HepG2 (cell line): ENCODE data around the gene YEATS4. TPM values are rescaled to one million over a fixed set of nuclear protein-coding genes. Genes with fewer than 3 reads are reported as not detected.

Experiments used
- BCL6 ChIP-seq: IDR thresholded peaks from 2 replicates; pipeline ENCODE4 v1.6.1; 2016; ENCODE audit warnings: missing genetic modification reagents, missing compliant biosample characterization
- CEBPG ChIP-seq: IDR thresholded peaks from 2 replicates; pipeline ENCODE4 v1.6.1; 2016
- DNMT1 ChIP-seq: sonication (generic); formaldehyde crosslinking; IDR thresholded peaks from 2 replicates; pipeline ENCODE4 v1.5.1; 2020; ENCODE audit warnings: mild to moderate bottlenecking, missing genetic modification reagents
- EEA1 ChIP-seq: sonication (generic); formaldehyde crosslinking; IDR thresholded peaks from 2 replicates; pipeline ENCODE4 v1.5.1; 2020; ENCODE audit warnings: mild to moderate bottlenecking, missing genetic modification reagents, borderline replicate concordance
- FOSL2 ChIP-seq: sonication (generic); formaldehyde crosslinking; IDR thresholded peaks from 2 replicates; pipeline ENCODE4 v1.4.0; 2020; ENCODE audit warnings: missing genetic modification reagents
- FOXJ3 ChIP-seq: sonication (generic); formaldehyde crosslinking; IDR thresholded peaks from 2 replicates; pipeline ENCODE4 v1.4.0; 2020; ENCODE audit warnings: missing genetic modification reagents, mild to moderate bottlenecking, borderline replicate concordance
- HNRNPL ChIP-seq: fragments of 200-400 bp; formaldehyde crosslinking; IDR thresholded peaks from 2 replicates; pipeline ENCODE4 v1.6.1; 2017; ENCODE audit warnings: mild to moderate bottlenecking, low read depth, low read length
- KIAA2018 ChIP-seq: sonication (generic); formaldehyde crosslinking; IDR thresholded peaks from 2 replicates; pipeline ENCODE4 v1.5.0; 2020; ENCODE audit warnings: mild to moderate bottlenecking, missing genetic modification reagents, borderline replicate concordance
- MEF2D ChIP-seq: sonication (generic); formaldehyde crosslinking; IDR thresholded peaks from 2 replicates; pipeline ENCODE4 v1.5.1; 2020; ENCODE audit warnings: mild to moderate bottlenecking, missing genetic modification reagents
- MXD4 ChIP-seq: IDR thresholded peaks from 2 replicates; pipeline ENCODE4 v1.6.1; 2016; ENCODE audit warnings: mild to moderate bottlenecking, missing biosample characterization, missing genetic modification reagents
- NCOR1 ChIP-seq: fragments of 200-600 bp; sonication (generic); IDR thresholded peaks from 2 replicates; pipeline ENCODE4 v1.7.0; 2017; ENCODE audit warnings: antibody characterized with exemption, low read length, borderline replicate concordance
- RXRA ChIP-seq: sonication (generic); formaldehyde crosslinking; IDR thresholded peaks from 2 replicates; pipeline ENCODE4 v1.5.1; 2020; ENCODE audit warnings: missing genetic modification reagents
- SOX13 ChIP-seq, 3 experiments: fragments of 450-650 bp in 1 of 3; sonication (generic) in 1 of 3; formaldehyde crosslinking in 1 of 3; IDR thresholded peaks in 2 of 3; conservative IDR thresholded peaks in 1 of 3; 2 replicates each; pipeline versions ENCODE4 v1.5.0 to v1.6.1; 2016 to 2020; ENCODE audit warnings: antibody characterized with exemption in 1 of 3, mild to moderate bottlenecking in 1 of 3, missing compliant biosample characterization in 1 of 3, missing genetic modification reagents in 1 of 3, moderate library complexity in 1 of 3
- STAG1 ChIP-seq: sonication (generic); formaldehyde crosslinking; IDR thresholded peaks from 2 replicates; pipeline ENCODE4 v1.4.0; 2020; ENCODE audit warnings: missing genetic modification reagents
- TCF7L2 ChIP-seq: IDR thresholded peaks from 2 replicates; pipeline ENCODE4 v1.6.1; 2011; ENCODE audit warnings: mild to moderate bottlenecking, low read depth, low read length, moderate library complexity
- TP53 ChIP-seq: sonication (generic); formaldehyde crosslinking; conservative IDR thresholded peaks from 2 replicates; pipeline ENCODE4 v1.4.0; 2020; ENCODE audit warnings: missing genetic modification reagents
- YEATS4 ChIP-seq: sonication (generic); formaldehyde crosslinking; IDR thresholded peaks from 2 replicates; pipeline ENCODE4 v1.4.0; 2020; ENCODE audit warnings: missing genetic modification reagents, borderline replicate concordance
- ZNF530 ChIP-seq: sonication (generic); formaldehyde crosslinking; IDR thresholded peaks from 2 replicates; pipeline ENCODE4 v1.5.0; 2020; ENCODE audit warnings: low read depth, mild to moderate bottlenecking, missing genetic modification reagents
- polyA plus RNA-seq, 8 experiments: library from polyadenylated mRNA; depleted of rRNA in 3 of 8; stranded (reverse) in 7 of 8; unstranded in 1 of 8; fragments of >200 nt; fragmentation: Illumina TruSeq in 4 of 8; extraction: Trizol in 4 of 8; gene quantifications; 2 replicates each; pipeline versions ENCODE4 v1.2.1 to v1.2.3, GENCODE V29; 2011 to 2016; ENCODE audit warnings: low read depth in 4 of 8, missing spikeins in 1 of 8, mixed read lengths in 1 of 8; ENCODE audit not compliant: insufficient read depth in 1 of 8
- total RNA-seq, 5 experiments: library from RNA; depleted of rRNA; stranded (reverse); fragments of >200 nt; fragmentation: Illumina TruSeq; extraction: Trizol; gene quantifications; 2 replicates each; pipeline ENCODE4 v1.2.3, GENCODE V29; 2016; ENCODE audit warnings: low read depth in 1 of 5
- TF ChIP-seq, protein P1 (sequence below): sonication (generic); formaldehyde crosslinking; IDR thresholded peaks from 2 replicates; pipeline ENCODE4 v1.9.0; 2021; ENCODE audit warnings: missing genetic modification reagents, borderline replicate concordance
- TF ChIP-seq, protein P2 (sequence below): sonication (generic); formaldehyde crosslinking; IDR thresholded peaks from 2 replicates; pipeline ENCODE4 v1.8.1; 2023; ENCODE audit warnings: mild to moderate bottlenecking, moderate library complexity, missing genetic modification reagents

Gene YEATS4
- total and polyA plus RNA-seq, 2 of the 13 experiments (the other 11 are each of a cell fraction or from before 2014, with no cell fraction given): 16.8 to 45.0 TPM

DNA sequence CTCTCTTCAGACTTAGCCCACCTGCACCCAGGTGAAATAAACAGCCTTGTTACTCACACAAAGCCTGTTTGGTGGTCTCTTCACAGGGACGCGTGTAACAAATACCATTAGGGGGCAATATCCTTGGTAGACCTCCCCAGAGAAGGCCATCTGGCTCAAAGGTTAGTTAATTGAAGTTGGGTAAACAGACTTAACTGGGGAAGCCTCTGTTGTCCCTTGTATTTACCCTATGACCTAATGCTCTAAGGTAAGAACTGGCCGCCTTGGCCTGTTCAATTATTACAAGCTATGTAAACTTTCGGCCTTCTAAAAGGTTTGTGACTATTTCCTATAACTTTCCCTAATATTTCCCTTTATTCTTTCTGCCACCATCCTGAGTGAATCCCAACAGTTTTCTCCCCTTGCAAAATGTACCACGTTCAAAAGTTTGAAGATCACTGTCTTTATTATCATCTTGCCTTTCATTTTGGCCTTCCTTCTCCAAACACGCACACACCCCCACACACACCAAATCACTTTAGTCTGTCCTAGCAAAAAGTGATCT lies 26.7 kb upstream of the YEATS4 start (continued):
- no peak for TF ChIP-seq KIAA2018 (CRISPR knock-in tag)
- TF ChIP-seq FOSL2: peak; percentile 49; the same call in 1 of the 2 replicates
- TF ChIP-seq YEATS4 (CRISPR knock-in tag): no peak
- no peak for TF ChIP-seq EEA1
- TF ChIP-seq TCF7L2: 0 out of 2 replicates have a peak, but pooled peaks have one; percentile 61
- TF ChIP-seq SOX13 (IDR thresholded peaks at IDR 0.05): peak; percentile 62
- peak; percentile 8 to 89; a peak in 2 of 4 replicates for TF ChIP-seq SOX13 (CRISPR knock-in tag; conservative IDR thresholded peaks at IDR 0.05 in 1 of 2, IDR thresholded peaks at IDR 0.05 in 1 of 2)
- TF ChIP-seq DNMT1: no peak
- peak; percentile 85 for TF ChIP-seq BCL6
- peak; percentile 45; the same call in 1 of the 2 replicates for TF ChIP-seq MXD4 (CRISPR knock-in tag)
- TF ChIP-seq MEF2D (CRISPR knock-in tag): peak; percentile 68; the same call in 1 of the 2 replicates
- TF ChIP-seq CEBPG (CRISPR knock-in tag): peak; percentile 38
- peak; percentile 88; the same call in 1 of the 2 replicates for TF ChIP-seq RXRA (CRISPR knock-in tag)
- TF ChIP-seq FOXJ3 (CRISPR knock-in tag): peak; percentile 81
- TF ChIP-seq, protein P1, sequence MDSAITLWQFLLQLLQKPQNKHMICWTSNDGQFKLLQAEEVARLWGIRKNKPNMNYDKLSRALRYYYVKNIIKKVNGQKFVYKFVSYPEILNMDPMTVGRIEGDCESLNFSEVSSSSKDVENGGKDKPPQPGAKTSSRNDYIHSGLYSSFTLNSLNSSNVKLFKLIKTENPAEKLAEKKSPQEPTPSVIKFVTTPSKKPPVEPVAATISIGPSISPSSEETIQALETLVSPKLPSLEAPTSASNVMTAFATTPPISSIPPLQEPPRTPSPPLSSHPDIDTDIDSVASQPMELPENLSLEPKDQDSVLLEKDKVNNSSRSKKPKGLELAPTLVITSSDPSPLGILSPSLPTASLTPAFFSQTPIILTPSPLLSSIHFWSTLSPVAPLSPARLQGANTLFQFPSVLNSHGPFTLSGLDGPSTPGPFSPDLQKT: no peak
- no peak for TF ChIP-seq HNRNPL
- TF ChIP-seq, protein P2, sequence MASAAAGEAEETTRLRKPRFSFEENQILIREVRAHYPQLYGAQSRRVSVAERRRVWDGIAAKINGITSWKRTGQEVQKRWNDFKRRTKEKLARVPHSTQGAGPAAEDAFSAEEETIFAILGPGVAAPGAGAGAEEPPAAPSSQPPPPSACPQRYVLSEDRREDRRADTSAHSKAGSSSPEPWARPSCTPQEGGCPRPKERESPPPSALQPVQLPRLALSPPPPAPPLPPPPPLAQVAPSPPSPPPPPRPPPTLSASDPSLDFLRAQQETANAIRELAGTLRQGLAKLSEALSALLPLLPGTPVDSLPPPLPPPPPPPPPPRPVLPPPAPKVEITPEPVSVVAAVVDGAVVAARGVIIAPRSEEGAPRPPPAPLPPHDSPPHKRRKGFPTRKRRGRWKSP (CRISPR knock-in tag): peak; percentile 54; the same call in 1 of the 2 replicates
- TF ChIP-seq STAG1: peak; percentile 13; the same call in 1 of the 2 replicates
- no peak for TF ChIP-seq TP53
- TF ChIP-seq ZNF530 (CRISPR knock-in tag): no peak
- peak; percentile 80 for TF ChIP-seq NCOR1
